Neural progenitor cell (in vitro differentiated cells): ENCODE measurements around the gene ELMO1.

Source experiments
- EZH2 ChIP-seq: fragments of 200-600 bp; sonication (generic); IDR thresholded peaks from 2 replicates; pipeline ENCODE4 v1.6.1; 2017; ENCODE audit warnings: antibody characterized with exemption, mild to moderate bottlenecking, moderate library complexity
- EZH2phosphoT487 ChIP-seq: fragments of 200-600 bp; sonication (generic); IDR thresholded peaks from 2 replicates; pipeline ENCODE4 v1.6.1; 2017; ENCODE audit warnings: antibody characterized with exemption
- TF ChIP-seq, protein P1 (sequence below): fragments of 200-600 bp; sonication (generic); IDR thresholded peaks from 2 replicates; pipeline ENCODE4 v1.5.1; 2017; ENCODE audit warnings: antibody characterized with exemption, mild to moderate bottlenecking

DNA sequence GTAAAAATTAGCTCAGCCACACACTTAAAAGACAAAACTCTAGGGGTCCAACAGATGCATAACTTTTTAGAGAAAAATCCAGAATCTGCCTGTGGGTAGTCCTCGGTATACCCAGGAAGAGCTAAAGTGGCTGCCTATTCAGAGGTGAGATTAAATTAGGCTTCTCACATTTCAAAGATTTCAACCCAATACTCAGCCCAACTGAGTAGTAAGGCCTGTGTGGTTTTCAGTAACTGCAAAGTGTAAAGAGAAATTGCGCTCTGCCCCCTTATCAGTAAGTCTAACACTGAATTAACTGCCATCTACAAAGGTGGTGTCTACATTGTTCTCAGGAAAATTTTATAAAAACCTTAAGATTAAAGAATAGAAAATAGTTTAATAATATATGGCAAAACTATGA is 88.2 kb downstream of the ELMO1 start:
- no peak for TF ChIP-seq EZH2
- TF ChIP-seq, protein P1, sequence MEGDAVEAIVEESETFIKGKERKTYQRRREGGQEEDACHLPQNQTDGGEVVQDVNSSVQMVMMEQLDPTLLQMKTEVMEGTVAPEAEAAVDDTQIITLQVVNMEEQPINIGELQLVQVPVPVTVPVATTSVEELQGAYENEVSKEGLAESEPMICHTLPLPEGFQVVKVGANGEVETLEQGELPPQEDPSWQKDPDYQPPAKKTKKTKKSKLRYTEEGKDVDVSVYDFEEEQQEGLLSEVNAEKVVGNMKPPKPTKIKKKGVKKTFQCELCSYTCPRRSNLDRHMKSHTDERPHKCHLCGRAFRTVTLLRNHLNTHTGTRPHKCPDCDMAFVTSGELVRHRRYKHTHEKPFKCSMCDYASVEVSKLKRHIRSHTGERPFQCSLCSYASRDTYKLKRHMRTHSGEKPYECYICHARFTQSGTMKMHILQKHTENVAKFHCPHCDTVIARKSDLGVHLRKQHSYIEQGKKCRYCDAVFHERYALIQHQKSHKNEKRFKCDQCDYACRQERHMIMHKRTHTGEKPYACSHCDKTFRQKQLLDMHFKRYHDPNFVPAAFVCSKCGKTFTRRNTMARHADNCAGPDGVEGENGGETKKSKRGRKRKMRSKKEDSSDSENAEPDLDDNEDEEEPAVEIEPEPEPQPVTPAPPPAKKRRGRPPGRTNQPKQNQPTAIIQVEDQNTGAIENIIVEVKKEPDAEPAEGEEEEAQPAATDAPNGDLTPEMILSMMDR, result no peak
- no peak for TF ChIP-seq EZH2phosphoT487
